ENCODE measurements around the gene SPATA6L.

SPATA6L gene

GRCh38 chr9:4549751-4550295, 116.5 kb downstream of the SPATA6L start:
- Histone ChIP-seq H3K9me3 (ENCODE audit: control insufficient read depth, low read length) (no peaks in the 10 kb centered on the region), H3K4me3 (ENCODE audit: insufficient read depth, low read depth, low read length, poor library complexity, severe bottlenecking) (no peak overlapping the region), H3K27me3 (replicated peaks; ENCODE audit: control insufficient read depth, insufficient read depth, low read length, poor library complexity, severe bottlenecking) (no peaks in the 10 kb centered on the region), H3K4me1 (ENCODE audit: control insufficient read depth, insufficient read depth, low read length, poor library complexity, severe bottlenecking) (peaks cover 4% of the 10 kb centered on the region), H3K36me3 (ENCODE audit: control insufficient read depth, insufficient read depth, low read length) (no peaks in the 10 kb centered on the region), H3K27ac (ENCODE audit: insufficient read depth, low read length, poor library complexity, severe bottlenecking) (no peak overlapping the region)
- DNase-seq = no peak

- H3K9me3 ChIP-seq (ENCODE audit: control insufficient read depth, low read length) = no peaks in the 10 kb centered on the region
- no peak for DNase-seq
- H3K27me3 ChIP-seq (replicated peaks; ENCODE audit: control insufficient read depth, insufficient read depth, low read length, poor library complexity, severe bottlenecking) = no peaks in the 10 kb centered on the region
- H3K4me1 ChIP-seq (ENCODE audit: control insufficient read depth, insufficient read depth, low read length, poor library complexity, severe bottlenecking) = peaks cover 1% of the 10 kb centered on the region
- no peak overlapping the region for H3K27ac ChIP-seq (ENCODE audit: insufficient read depth, low read length, poor library complexity, severe bottlenecking)
- H3K4me3 ChIP-seq (ENCODE audit: insufficient read depth, low read depth, low read length, poor library complexity, severe bottlenecking) = no peak overlapping the region
- no peaks in the 10 kb centered on the region for H3K36me3 ChIP-seq (ENCODE audit: control insufficient read depth, insufficient read depth, low read length)
Observed at GRCh38 chr9:4548811-4549725, 117.2 kb downstream of the SPATA6L start.

Data from effector memory CD4-positive, alpha-beta T cell (primary cell).